Neural crest cell (in vitro differentiated cells): Measurements from ENCODE around the gene SERTAD2. TPM values are rescaled to one million over a fixed set of nuclear protein-coding genes. Genes with fewer than 3 reads are reported as not detected.

Source experiments
- DNase-seq: peaks from one replicate; pipeline ENCODE4 v3.0.0; 2021; ENCODE audit warnings: low read depth, mixed read lengths, low spot score
- H3K27ac Mint-ChIP-seq: one replicate; pipeline ENCODE4 v1.8.0; 2021; ENCODE audit warnings: mild to moderate bottlenecking, mixed read lengths; ENCODE audit not compliant: unreplicated experiment
- H3K27me3 Mint-ChIP-seq: 2 replicates; pipeline ENCODE4 v1.8.0; 2021; ENCODE audit warnings: low read depth, mild to moderate bottlenecking, mixed read lengths
- H3K36me3 Mint-ChIP-seq: 2 replicates; pipeline ENCODE4 v1.8.0; 2021; ENCODE audit warnings: low read depth, mild to moderate bottlenecking, mixed read lengths
- H3K4me1 Mint-ChIP-seq: 2 replicates; pipeline ENCODE4 v1.8.0; 2021; ENCODE audit warnings: mixed read lengths
- H3K4me3 Mint-ChIP-seq: one replicate; pipeline ENCODE4 v1.8.0; 2021; ENCODE audit warnings: mild to moderate bottlenecking, mixed read lengths
- H3K9me3 Mint-ChIP-seq: 2 replicates; pipeline ENCODE4 v1.8.0; 2021; ENCODE audit warnings: mixed read lengths
- total RNA-seq: library from RNA; stranded (reverse); gene quantifications from 2 replicates; pipeline ENCODE4 v1.2.1, GENCODE V29; 2021
- TF ChIP-seq, protein P1 (sequence below): fragments of 200-600 bp; sonication (generic); conservative IDR thresholded peaks from 2 replicates; pipeline ENCODE4 v1.5.0; 2021; ENCODE audit warnings: antibody characterized with exemption, mild to moderate bottlenecking

SERTAD2 gene
- total RNA-seq, 1 donor from 2014 or later = 16.8 TPM

DNA sequence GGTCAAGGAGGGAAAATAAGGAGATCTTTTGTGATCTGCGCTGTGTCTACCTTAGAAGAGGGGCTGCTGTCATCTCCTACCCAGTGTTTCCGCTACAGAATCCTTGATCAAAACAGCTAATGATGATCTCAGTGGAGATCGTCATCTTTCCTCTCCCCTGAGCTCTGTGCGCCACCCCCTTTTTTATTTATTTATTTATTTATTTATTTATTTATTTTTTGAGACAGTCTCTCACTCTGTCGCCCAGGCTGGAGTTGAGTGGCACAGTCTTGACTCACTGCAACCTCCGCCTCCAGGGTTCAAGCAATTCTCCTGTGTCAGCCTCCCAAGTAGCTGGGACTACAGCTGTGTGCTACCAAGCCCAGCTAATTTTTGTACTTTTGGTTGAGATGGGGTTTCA, 55.5 kb downstream of the SERTAD2 start:
- no peak for DNase-seq
- Mint-ChIP-seq H3K9me3 (no peaks in the 10 kb centered on the region), H3K36me3 (no peaks in the 10 kb centered on the region), H3K27me3 (no peaks in the 10 kb centered on the region), H3K4me1 (no peaks in the 10 kb centered on the region), H3K27ac (no peak overlapping the region), H3K4me3 (no peak overlapping the region)
- TF ChIP-seq, protein P1, sequence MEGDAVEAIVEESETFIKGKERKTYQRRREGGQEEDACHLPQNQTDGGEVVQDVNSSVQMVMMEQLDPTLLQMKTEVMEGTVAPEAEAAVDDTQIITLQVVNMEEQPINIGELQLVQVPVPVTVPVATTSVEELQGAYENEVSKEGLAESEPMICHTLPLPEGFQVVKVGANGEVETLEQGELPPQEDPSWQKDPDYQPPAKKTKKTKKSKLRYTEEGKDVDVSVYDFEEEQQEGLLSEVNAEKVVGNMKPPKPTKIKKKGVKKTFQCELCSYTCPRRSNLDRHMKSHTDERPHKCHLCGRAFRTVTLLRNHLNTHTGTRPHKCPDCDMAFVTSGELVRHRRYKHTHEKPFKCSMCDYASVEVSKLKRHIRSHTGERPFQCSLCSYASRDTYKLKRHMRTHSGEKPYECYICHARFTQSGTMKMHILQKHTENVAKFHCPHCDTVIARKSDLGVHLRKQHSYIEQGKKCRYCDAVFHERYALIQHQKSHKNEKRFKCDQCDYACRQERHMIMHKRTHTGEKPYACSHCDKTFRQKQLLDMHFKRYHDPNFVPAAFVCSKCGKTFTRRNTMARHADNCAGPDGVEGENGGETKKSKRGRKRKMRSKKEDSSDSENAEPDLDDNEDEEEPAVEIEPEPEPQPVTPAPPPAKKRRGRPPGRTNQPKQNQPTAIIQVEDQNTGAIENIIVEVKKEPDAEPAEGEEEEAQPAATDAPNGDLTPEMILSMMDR = no peak

DNA sequence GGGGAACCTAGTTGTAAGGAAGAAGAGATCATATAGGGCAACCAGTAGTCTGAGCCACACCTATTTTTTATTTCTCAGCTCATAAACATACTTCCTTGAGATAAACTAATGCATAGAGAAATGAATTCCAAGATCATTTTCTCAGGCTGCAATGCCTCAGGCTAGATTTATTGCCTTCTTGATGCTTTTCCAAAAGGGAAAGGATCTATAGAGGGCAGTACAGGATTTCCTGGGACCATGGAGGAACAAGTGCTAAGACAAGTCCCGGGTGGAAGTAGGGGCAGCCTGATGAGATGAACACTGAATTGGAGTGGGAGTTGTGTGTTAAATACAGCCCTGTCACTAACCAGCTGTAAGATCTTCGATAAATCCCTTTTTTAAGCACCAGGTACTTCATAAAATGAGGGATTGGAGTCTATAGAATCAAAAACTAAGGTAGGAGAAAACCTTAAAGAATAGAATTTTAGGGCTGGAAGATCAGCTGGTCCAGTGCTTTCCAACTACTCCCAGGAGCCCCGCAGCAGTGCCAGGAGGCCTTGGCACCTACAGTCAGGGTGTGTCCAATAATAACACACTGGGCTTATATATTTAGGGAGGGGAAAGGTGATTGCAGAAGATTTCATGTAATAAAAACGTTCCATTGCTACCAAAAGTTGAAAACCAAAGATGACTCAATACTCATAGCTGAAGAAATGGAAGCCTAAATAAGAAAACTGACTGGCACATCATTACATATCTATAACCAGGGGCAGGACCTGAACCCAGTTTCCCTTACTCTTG, 58.1 kb downstream of the SERTAD2 start:
- no peak overlapping the region for H3K27ac Mint-ChIP-seq
- TF ChIP-seq, protein P1 = peak; percentile 33
- H3K36me3 Mint-ChIP-seq = peaks cover 2% of the 10 kb centered on the region
- no peaks in the 10 kb centered on the region for H3K9me3 Mint-ChIP-seq
- no peak overlapping the region for H3K4me3 Mint-ChIP-seq
- no peak for DNase-seq
- H3K27me3 Mint-ChIP-seq = no peaks in the 10 kb centered on the region
- no peaks in the 10 kb centered on the region for H3K4me1 Mint-ChIP-seq

- Mint-ChIP-seq H3K9me3 (no peaks in the 10 kb centered on the region), H3K27me3 (no peaks in the 10 kb centered on the region), H3K4me3 (no peak overlapping the region), H3K4me1 (no peaks in the 10 kb centered on the region), H3K27ac (peak overlapping the region; percentile 79), H3K36me3 (peaks cover 2% of the 10 kb centered on the region)
- TF ChIP-seq, protein P1 = no peak
- DNase-seq = no peak
These were observed 59.3 kb downstream of the SERTAD2 start for GRCh38 chr2:64594226-64594989.

GRCh38 chr2:64593035-64593655, 60.6 kb downstream of the SERTAD2 start:
- H3K27ac Mint-ChIP-seq = no peak overlapping the region
- no peaks in the 10 kb centered on the region for H3K9me3 Mint-ChIP-seq
- no peaks in the 10 kb centered on the region for H3K27me3 Mint-ChIP-seq
- TF ChIP-seq, protein P1 = no peak
- no peak for DNase-seq
- no peaks in the 10 kb centered on the region for H3K4me1 Mint-ChIP-seq
- H3K4me3 Mint-ChIP-seq = no peak overlapping the region
- H3K36me3 Mint-ChIP-seq = peaks cover 5% of the 10 kb centered on the region

DNA sequence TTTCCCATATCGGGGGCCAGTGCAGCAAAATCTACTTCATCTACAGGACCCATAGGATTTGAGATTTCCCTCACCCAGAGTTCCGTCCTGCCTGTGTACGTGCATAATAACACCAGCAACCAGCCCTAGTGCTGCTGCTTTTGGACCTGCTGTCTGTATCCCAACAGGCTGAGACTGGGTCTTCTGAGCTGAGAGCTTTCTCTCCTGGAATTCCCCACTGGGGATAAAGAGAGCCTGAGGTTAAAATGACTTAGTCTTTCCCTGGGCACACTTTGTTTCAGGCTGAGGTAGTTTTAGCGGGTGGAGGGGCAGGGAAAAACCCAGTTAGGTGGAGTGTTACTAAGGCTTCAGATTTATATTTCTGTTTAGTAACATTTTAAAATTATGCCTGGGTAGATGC, 62.5 kb downstream of the SERTAD2 start:
- no peak for DNase-seq
- Mint-ChIP-seq H3K27me3 (no peaks in the 10 kb centered on the region), H3K4me1 (peaks cover 5% of the 10 kb centered on the region), H3K36me3 (peaks cover 5% of the 10 kb centered on the region), H3K9me3 (no peaks in the 10 kb centered on the region), H3K4me3 (no peak overlapping the region), H3K27ac (no peak overlapping the region)
- TF ChIP-seq, protein P1 = no peak
